OCI-LY1 (cell line): ENCODE data around the gene PLAA.
"Not testable (repeated sequence)": the region's sequence is repeated elsewhere in the genome, so short reads cannot be mapped to it uniquely, and the experiment has no call there.

Experiments used
- H2AFZ ChIP-seq: fragments of 200-600 bp; sonication (generic), shearing (Covaris generic); 2 replicates; pipeline ENCODE4 v1.6.0; 2014; ENCODE audit warnings: antibody characterized with exemption, mild to moderate bottlenecking, low read length
- H3F3A ChIP-seq: fragments of 200-600 bp; sonication (generic), shearing (Covaris generic); 2 replicates; pipeline ENCODE4 v1.6.0; 2014; ENCODE audit warnings: mild to moderate bottlenecking, antibody characterized with exemption, low read length, moderate library complexity; ENCODE audit not compliant: insufficient read depth
- H3K27ac ChIP-seq: fragments of 200-600 bp; sonication (generic); 2 replicates; pipeline ENCODE4 v1.5.1; 2014; ENCODE audit warnings: low read length, mixed run types, mild to moderate bottlenecking, low read depth; ENCODE audit not compliant: poor library complexity, severe bottlenecking
- H3K27me3 ChIP-seq: fragments of 200-600 bp; sonication (generic); 2 replicates; pipeline ENCODE4 v1.6.0; 2014; ENCODE audit warnings: antibody characterized with exemption, mild to moderate bottlenecking, low read length, moderate library complexity; ENCODE audit not compliant: insufficient read depth
- H3K36me3 ChIP-seq: fragments of 200-600 bp; sonication (generic); 2 replicates; pipeline ENCODE4 v1.6.1; 2014; ENCODE audit warnings: mild to moderate bottlenecking, antibody characterized with exemption, low read length, moderate library complexity, mixed read lengths; ENCODE audit not compliant: insufficient read depth
- H3K4me1 ChIP-seq: fragments of 200-600 bp; sonication (generic); 2 replicates; pipeline ENCODE4 v1.5.1; 2014; ENCODE audit warnings: mild to moderate bottlenecking, low read length, moderate library complexity; ENCODE audit not compliant: insufficient read depth, severe bottlenecking
- H3K4me2 ChIP-seq: fragments of 200-600 bp; sonication (generic), shearing (Covaris generic); 2 replicates; pipeline ENCODE4 v1.6.1; 2014; ENCODE audit warnings: low read length
- H3K4me3 ChIP-seq: fragments of 200-600 bp; sonication (generic); 2 replicates; pipeline ENCODE4 v1.5.1; 2014; ENCODE audit warnings: low read length, low read depth, mild to moderate bottlenecking, mixed read lengths; ENCODE audit not compliant: poor library complexity, severe bottlenecking
- H3K79me2 ChIP-seq: fragments of 200-600 bp; shearing (Covaris generic); 2 replicates; pipeline ENCODE4 v1.6.1; 2016; ENCODE audit warnings: mixed run types, low read length, mixed read lengths; ENCODE audit not compliant: insufficient read depth
- H3K9ac ChIP-seq: fragments of 200-600 bp; sonication (generic), shearing (Covaris generic); 2 replicates; pipeline ENCODE4 v1.6.1; 2014; ENCODE audit warnings: mild to moderate bottlenecking, low read length, mixed read lengths
- H3K9me2 ChIP-seq: fragments of 200-600 bp; sonication (generic), shearing (Covaris generic); 2 replicates; pipeline ENCODE4 v1.6.1; 2014; ENCODE audit warnings: low read depth, mild to moderate bottlenecking, low read length, mixed read lengths
- H3K9me3 ChIP-seq: fragments of 200-600 bp; shearing (Covaris generic); 2 replicates; pipeline ENCODE4 v1.6.1; 2014; ENCODE audit warnings: low read length, mixed read lengths
- H4K20me1 ChIP-seq: fragments of 200-600 bp; sonication (generic), shearing (Covaris generic); 2 replicates; pipeline ENCODE4 v1.6.0; 2016; ENCODE audit warnings: mild to moderate bottlenecking, low read length; ENCODE audit not compliant: insufficient read depth
- EZH2 ChIP-seq: fragments of 200-600 bp; sonication (generic), shearing (Covaris generic); IDR thresholded peaks from 2 replicates; pipeline ENCODE4 v1.8.0; 2017; ENCODE audit warnings: borderline replicate concordance, mixed run types, mild to moderate bottlenecking, antibody characterized with exemption, low read length, moderate library complexity, mixed read lengths
- TF ChIP-seq, protein P1 (sequence below): fragments of 200-600 bp; sonication (generic), shearing (Covaris generic); IDR thresholded peaks from 2 replicates; pipeline ENCODE4 v1.5.1; 2017; ENCODE audit warnings: mild to moderate bottlenecking, antibody characterized with exemption, low read length, moderate library complexity, mixed read lengths

Gene PLAA

DNA sequence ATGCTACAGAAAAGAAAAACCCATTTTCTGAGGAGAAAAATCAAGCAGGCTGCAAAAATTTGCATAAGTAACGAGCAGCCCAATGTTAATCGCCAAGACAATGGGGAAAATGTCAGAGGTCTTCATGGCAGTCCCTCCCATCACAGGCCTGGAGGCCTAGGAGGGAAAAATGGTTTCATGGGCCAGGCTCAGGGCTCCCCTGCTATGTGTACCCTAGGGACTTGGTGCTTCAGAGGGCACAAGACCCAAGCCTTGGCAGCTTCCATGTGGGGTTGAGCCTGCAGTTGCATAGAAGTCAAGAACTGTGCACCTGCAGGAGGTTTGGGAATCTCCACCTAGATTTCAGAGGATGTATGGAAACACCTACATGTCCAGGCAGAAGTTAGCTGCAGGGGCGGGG, 64.9 kb downstream of the PLAA start:
- Histone ChIP-seq H3K36me3 (peaks cover 98% of the 10 kb centered on the region), H3K4me1 (no peaks in the 10 kb centered on the region), H3F3A (no peaks in the 10 kb centered on the region), H4K20me1 (no peaks in the 10 kb centered on the region; the same call in 1 of the 2 replicates), H3K27me3 (no peaks in the 10 kb centered on the region), H3K79me2 (peaks cover 23% of the 10 kb centered on the region), H3K9ac (no peak overlapping the region), H3K4me2 (no peak overlapping the region), H3K27ac (no peak overlapping the region), H2AFZ (no peak overlapping the region), H3K9me3 (peaks cover 5% of the 10 kb centered on the region; the same call in 1 of the 2 replicates), H3K4me3 (no peak overlapping the region), H3K9me2 (no peaks in the 10 kb centered on the region)
- TF ChIP-seq, protein P1, sequence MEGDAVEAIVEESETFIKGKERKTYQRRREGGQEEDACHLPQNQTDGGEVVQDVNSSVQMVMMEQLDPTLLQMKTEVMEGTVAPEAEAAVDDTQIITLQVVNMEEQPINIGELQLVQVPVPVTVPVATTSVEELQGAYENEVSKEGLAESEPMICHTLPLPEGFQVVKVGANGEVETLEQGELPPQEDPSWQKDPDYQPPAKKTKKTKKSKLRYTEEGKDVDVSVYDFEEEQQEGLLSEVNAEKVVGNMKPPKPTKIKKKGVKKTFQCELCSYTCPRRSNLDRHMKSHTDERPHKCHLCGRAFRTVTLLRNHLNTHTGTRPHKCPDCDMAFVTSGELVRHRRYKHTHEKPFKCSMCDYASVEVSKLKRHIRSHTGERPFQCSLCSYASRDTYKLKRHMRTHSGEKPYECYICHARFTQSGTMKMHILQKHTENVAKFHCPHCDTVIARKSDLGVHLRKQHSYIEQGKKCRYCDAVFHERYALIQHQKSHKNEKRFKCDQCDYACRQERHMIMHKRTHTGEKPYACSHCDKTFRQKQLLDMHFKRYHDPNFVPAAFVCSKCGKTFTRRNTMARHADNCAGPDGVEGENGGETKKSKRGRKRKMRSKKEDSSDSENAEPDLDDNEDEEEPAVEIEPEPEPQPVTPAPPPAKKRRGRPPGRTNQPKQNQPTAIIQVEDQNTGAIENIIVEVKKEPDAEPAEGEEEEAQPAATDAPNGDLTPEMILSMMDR = no peak
- no peak for TF ChIP-seq EZH2

DNA sequence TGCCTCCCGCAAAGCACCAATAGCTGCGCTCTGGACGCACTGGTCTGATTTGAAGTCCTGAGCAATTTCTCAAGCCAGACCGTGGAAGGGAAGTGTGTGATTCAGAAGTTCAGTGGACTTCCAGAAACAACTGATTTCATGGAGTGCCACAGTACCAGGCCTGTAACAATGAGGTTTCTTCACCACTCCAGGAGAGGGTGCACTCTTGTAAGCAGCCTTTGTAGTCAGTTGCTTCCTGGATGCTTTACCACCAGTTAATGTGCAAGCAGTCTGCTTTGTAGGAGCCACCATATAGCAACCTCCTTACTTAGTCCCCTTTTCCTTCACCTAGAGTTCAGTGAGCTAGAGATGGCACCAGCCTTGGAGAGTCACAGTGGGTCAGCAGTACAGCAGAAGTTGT, 66.8 kb downstream of the PLAA start:
- no peak overlapping the region for H3K9ac ChIP-seq
- peaks cover 96% of the 10 kb centered on the region for H3K36me3 ChIP-seq
- no peak overlapping the region for H3K4me2 ChIP-seq
- no peaks in the 10 kb centered on the region for H3K27me3 ChIP-seq
- H2AFZ ChIP-seq = no peak overlapping the region
- peaks cover 5% of the 10 kb centered on the region; the same call in 1 of the 2 replicates for H3K9me3 ChIP-seq
- H3K79me2 ChIP-seq = peaks cover 4% of the 10 kb centered on the region; the same call in 1 of the 2 replicates
- no peak overlapping the region for H3K27ac ChIP-seq
- TF ChIP-seq EZH2 = no peak
- TF ChIP-seq, protein P1 = no peak
- no peak overlapping the region for H3K4me3 ChIP-seq
- H4K20me1 ChIP-seq = no peaks in the 10 kb centered on the region
- no peaks in the 10 kb centered on the region for H3F3A ChIP-seq
- H3K9me2 ChIP-seq = no peaks in the 10 kb centered on the region
- no peaks in the 10 kb centered on the region for H3K4me1 ChIP-seq

DNA sequence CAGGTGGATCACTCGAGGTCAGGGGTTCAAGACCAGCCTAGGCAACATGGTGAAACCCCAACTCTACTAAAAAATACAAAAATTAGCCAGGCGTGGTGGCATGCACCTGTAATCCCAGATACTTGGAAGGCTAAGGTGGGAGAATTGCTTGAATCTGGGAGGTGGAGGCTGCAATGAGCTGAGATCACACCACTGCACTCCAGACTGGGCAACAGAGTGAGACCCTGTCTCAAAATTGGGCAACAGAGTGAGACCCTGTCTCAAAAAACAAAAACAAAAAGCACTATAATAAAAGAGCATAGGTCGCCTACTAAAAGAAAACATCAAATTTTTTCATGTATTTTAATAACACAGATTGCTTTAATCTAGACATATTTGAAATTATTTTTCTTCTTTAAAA, 71.9 kb downstream of the PLAA start:
- H3K36me3 ChIP-seq = peaks cover 82% of the 10 kb centered on the region
- not testable (repeated sequence) for H3F3A ChIP-seq, H3K4me3 ChIP-seq, H3K9ac ChIP-seq, H3K4me2 ChIP-seq, H3K27ac ChIP-seq, H3K4me1 ChIP-seq, H3K79me2 ChIP-seq, H3K9me3 ChIP-seq, H3K27me3 ChIP-seq, H4K20me1 ChIP-seq, H2AFZ ChIP-seq, H3K9me2 ChIP-seq

DNA sequence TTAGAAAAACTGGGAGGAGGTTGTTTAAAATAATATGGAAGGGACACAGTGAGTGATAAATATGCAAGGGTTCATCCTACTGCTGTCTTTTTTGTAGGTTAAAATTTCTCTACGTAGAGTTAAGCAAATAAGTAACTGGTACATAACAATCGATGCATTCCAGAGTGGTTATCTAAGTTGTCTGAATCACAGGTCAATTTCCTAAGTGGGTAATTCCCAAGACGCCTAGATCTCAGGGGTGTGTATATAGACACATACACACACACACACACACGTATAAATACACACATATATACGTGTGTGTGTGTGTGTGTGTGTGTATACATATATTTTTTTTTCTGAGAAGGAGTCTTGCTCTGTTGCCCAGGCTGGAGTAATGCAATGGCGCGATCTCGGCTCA, 76.8 kb downstream of the PLAA start:
- Histone ChIP-seq H3K9me2 (no peaks in the 10 kb centered on the region), H3K27ac (no peak overlapping the region), H3K4me1 (no peaks in the 10 kb centered on the region), H3K9ac (no peak overlapping the region), H3K4me3 (no peak overlapping the region), H4K20me1 (no peaks in the 10 kb centered on the region), H3K36me3 (peaks cover 72% of the 10 kb centered on the region), H3K27me3 (no peaks in the 10 kb centered on the region), H3K4me2 (no peak overlapping the region), H3K79me2 (no peaks in the 10 kb centered on the region), H3F3A (no peaks in the 10 kb centered on the region), H2AFZ (no peak overlapping the region), H3K9me3 (no peaks in the 10 kb centered on the region)
- no peak for TF ChIP-seq EZH2
